ENCODE measurements around the gene NELL2.
"Not testable (repeated sequence)": the region's sequence is repeated elsewhere in the genome, so short reads cannot be mapped to it uniquely, and the experiment has no call there.

The NELL2 gene

DNA sequence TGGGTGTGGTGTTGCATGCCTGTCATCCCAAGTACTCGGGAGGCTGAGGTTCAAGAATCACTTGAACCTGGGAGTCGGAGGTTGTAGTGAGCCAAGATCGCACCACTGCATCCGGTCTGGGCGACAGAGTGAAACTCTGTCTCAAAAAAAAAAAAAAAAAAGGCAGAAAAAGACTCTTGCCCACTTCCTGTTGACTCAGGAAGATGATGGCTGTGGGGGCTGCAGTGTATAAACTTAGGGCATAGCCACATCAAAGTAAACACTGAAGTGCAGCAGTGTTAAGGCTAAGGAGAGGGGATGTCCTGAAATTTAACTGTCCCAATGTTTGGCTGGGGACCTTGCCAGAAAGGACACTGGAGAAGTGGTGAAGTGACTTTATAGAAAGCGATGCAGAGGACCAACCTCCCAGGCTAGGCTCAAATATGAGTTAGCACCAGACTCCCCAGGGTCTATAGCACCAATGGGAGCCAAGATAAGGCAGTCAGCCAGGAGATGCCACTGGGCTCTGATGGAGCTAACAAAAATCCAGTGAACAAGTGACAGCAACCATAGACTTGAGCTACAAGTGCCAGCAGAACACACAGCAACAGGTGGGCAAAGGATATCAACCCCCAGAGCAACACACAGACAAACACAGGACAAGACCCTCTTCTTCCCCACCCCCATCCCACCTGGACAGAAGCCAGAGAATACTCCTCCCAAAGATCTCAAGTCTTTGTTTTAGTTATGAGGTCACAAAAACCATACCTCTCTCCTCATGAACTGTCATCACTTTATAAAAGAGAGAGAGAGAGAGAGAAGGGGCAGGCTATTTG, 28.0 kb downstream of the NELL2 start:
- peak; percentile 22 to 46 for DNase-seq (ENCODE audit: extremely low read depth in 1 of 2, low read depth in 1 of 2)

GRCh38 chr12:44847403-44847802, 28.7 kb downstream of the NELL2 start:
- no peak for DNase-seq (ENCODE audit: extremely low read depth in 1 of 2, low read depth in 1 of 2)

GRCh38 chr12:44846826-44847225, 29.3 kb downstream of the NELL2 start:
- no peak for DNase-seq (ENCODE audit: extremely low read depth in 1 of 2, low read depth in 1 of 2)

- DNase-seq (ENCODE audit: extremely low read depth in 1 of 2, low read depth in 1 of 2) = no peak
Measured at GRCh38 chr12:44842669-44843068, 33.4 kb downstream of the NELL2 start.

GRCh38 chr12:44839785-44840184, 36.3 kb downstream of the NELL2 start:
- no peak for DNase-seq (ENCODE audit: extremely low read depth in 1 of 2, low read depth in 1 of 2)

DNA sequence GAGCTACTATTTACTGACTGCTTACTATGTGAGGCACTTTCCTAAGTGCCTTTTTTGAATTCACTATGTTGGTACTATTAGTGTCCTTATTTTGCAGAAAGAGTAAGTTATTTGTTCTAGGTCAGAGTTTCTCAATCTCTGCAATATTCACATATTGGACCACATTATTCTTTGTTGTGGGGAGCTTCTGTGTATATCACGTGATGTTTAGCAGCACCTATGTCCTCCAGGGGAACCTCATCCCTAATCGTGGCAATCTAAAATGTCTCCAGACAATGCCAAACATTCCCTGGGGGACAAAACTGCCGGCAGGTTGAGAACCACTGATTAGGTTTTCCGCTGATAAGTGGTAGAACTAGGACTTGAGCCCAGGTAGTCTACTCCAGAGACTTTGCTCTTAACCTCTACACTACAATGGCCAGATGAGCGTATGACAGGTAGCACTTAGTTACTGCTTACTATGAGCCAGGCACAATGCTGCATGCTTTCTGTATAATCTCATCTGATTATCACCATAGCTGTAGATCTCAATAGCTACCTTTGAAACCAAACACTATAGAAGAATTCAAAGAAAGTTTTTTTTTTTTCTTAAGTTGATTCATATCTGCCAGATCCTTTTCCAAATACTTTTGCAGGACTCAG, 38.9 kb downstream of the NELL2 start:
- no peak for DNase-seq (ENCODE audit: extremely low read depth in 1 of 2, low read depth in 1 of 2)

DNA sequence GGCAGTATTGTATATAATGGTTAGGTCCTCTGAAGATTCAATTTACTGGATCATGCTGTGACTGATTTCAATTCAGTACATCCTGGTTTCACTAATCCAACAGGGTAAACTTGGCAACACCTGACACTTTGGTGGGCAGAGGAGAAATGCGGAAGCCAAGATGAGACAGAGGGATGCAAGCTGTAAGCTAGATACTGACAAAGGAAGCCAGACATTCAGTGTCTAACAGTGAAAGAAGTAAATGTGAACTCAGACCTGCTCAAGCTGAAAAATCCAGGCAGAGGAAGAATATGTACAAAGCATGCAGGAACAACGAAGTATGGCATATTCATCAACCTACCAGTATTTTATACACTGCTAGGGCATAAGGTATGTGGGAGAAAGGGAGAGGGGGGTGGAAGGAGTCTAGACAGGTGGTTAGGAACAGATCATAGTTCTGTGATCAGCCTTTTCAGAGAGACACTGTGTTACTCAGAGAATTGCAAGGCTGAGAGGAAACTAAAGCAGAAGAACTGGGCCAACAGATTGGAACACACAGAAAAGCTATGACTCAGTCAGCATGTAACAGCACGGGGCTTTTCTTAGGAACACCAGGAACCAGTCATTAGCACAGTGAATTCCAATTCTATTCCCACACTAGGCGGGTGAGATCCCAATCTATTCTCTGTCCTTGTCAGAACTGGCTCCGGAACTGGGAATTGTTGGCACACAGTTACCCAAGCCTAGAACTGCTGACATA, 40.3 kb downstream of the NELL2 start:
- no peak for DNase-seq (ENCODE audit: extremely low read depth in 1 of 2, low read depth in 1 of 2)

- not testable (repeated sequence) for DNase-seq (ENCODE audit: extremely low read depth in 1 of 2, low read depth in 1 of 2)
Measured at GRCh38 chr12:44834996-44835395, 41.1 kb downstream of the NELL2 start.

DNA sequence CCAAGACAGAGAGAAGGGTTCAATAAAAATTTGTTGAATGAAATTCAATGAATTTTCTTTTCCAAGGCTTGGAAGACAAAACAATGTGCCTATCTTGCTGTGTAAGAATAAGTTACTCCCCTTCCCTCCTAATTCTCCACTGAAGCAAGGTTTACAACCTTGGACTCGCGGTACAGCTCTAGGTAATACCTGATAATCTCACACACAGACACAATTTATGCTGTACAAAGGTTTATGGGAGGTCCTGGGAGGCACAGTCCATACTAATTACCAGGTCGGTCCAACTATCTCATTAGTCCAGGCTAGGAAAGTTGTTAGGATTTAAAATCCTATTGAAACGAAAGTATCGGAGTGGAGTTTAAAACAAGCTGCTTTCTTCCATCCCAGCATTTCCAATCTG, 42.6 kb downstream of the NELL2 start:
- DNase-seq (ENCODE audit: extremely low read depth in 1 of 2, low read depth in 1 of 2) = no peak

DNA sequence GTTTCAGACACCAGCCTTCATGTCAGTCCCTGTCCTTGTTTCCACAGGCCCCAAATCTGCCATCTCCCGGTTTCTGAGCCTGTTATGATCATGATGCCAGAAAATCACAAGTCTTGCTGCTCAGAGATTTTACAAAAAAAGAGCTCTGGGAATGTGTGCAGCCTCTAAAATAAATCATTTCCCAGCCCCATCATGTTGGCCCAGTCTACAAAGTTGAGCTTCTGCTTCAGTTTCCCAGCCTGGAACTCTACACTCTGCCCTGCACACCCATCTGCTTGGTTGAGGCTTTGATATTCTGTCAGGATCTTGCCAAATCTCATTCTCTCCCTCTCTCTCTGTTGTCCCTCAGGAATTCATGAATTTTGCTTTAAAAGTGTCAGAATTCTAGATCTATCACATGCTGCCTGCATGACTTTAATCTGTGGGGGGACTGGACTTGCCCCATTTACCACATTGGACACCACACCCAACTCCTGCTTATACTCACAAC, 45.5 kb downstream of the NELL2 start:
- no peak for DNase-seq (ENCODE audit: extremely low read depth in 1 of 2, low read depth in 1 of 2)

GRCh38 chr12:44829045-44829444, 47.1 kb downstream of the NELL2 start:
- DNase-seq (ENCODE audit: extremely low read depth in 1 of 2, low read depth in 1 of 2) = no peak

- no peak for DNase-seq (ENCODE audit: extremely low read depth in 1 of 2, low read depth in 1 of 2)
Measured at GRCh38 chr12:44827832-44828438, 48.2 kb downstream of the NELL2 start.

GRCh38 chr12:44821702-44822101, 54.4 kb downstream of the NELL2 start:
- DNase-seq (ENCODE audit: extremely low read depth in 1 of 2, low read depth in 1 of 2) = not testable (repeated sequence)

DNA sequence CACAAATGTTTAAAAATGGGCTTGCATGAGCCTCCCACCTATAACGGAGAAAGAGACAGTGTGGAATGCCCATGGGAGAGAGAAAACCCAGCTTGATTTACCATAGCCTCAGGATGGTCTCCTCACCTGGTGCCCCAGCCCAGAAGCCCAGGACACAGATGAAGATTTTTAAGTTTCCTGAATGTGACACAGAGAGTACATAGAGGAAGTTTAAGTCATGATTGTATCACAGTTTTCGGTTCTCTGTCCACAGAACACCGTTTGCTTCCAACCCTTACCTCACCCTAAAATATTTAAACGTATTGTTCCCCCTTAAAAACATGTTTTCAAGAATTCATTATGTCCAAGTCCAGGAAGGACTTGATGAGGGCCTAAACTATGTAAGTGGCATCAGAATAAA, 56.2 kb downstream of the NELL2 start:
- DNase-seq (ENCODE audit: extremely low read depth in 1 of 2, low read depth in 1 of 2) = no peak

DNA sequence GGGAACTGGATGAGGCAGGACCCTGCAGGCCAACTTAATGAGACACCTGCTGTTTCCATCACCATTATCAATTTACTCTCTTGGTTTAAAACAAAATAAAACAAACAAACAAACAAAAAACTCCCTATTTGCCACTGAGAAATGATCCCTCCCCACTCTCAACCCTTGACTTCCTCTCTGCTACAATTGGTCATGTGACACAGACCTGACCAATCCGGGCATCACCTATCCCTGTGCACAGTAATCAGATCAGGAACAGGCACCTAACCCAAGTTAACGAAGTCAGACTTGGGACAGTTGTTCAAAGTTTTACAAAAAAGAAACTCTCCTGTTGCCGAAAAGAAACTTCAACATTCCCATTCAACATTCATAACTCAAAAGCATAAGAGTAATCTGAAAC, 58.4 kb downstream of the NELL2 start:
- no peak for DNase-seq (ENCODE audit: extremely low read depth in 1 of 2, low read depth in 1 of 2)

DNA sequence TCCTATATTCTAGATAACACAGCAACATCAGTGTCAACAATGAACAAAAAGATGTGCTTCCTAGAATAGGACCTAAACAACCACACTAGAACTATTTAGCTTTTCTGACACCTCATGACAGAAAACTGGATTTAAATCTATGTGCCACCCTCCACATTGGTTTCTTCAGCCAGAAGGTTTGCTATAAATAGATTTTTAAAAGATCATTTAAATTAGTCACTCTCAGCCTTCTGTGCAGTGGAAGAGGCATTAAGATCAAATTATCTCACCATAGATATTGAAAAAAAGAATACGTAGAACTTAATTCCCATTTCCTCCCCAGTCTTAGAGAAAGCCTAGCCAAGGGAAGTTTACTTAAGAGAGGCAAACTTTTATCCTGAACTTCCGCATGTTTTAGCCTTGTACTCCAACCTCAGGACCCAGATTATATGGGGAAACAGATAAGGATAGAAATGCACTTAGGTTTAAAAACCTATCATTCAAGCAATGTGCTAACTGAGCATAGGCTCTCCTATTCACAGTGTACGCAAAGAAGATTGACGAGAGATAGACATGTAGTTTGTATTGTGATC, 59.6 kb downstream of the NELL2 start:
- DNase-seq (ENCODE audit: extremely low read depth in 1 of 2, low read depth in 1 of 2) = no peak

DNA sequence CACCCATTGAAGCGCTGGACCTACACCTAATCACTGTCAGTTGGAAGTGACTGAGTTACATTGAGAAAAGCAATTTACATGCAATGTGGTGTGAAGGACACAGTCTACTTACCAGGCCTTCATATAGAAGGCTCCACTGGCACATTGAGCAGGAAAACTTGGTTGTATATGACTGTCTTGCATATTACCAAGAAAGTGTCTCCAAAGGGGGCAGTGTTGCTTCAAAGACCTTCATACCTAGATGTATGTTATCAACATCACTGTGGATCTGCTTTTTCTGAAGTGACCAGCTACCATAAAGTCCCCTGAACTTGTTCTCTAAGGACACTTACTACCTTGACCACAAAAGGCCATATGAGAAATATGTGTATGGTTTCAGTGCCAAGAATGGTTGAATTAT, 64.1 kb downstream of the NELL2 start:
- DNase-seq (ENCODE audit: extremely low read depth in 1 of 2, low read depth in 1 of 2) = peak in 1 of 2 donors; percentile 14

- no peak for DNase-seq (ENCODE audit: extremely low read depth in 1 of 2, low read depth in 1 of 2)
Measured at GRCh38 chr12:44804068-44804467, 72.0 kb downstream of the NELL2 start.

GRCh38 chr12:44795970-44796369, 80.1 kb downstream of the NELL2 start:
- no peak for DNase-seq (ENCODE audit: extremely low read depth in 1 of 2, low read depth in 1 of 2)

- DNase-seq (ENCODE audit: extremely low read depth in 1 of 2, low read depth in 1 of 2) = no peak
Measured at GRCh38 chr12:44788731-44789130, 87.4 kb downstream of the NELL2 start.

All from activated CD8-positive, alpha-beta memory T cell treated with anti-CD3 and anti-CD28 coated beads for 1 hour (primary cell).